SH-SY5Y (cell line): Measurements from ENCODE around the gene PALM.

Experiments
- GATA2 ChIP-seq: IDR thresholded peaks from 2 replicates; pipeline ENCODE4 v1.6.1; 2011; ENCODE audit warnings: mild to moderate bottlenecking, low read depth, low read length
- GATA3 ChIP-seq: IDR thresholded peaks from 2 replicates; pipeline ENCODE4 v1.6.1; 2011; ENCODE audit warnings: low read depth, mild to moderate bottlenecking, low read length, moderate library complexity

DNA sequence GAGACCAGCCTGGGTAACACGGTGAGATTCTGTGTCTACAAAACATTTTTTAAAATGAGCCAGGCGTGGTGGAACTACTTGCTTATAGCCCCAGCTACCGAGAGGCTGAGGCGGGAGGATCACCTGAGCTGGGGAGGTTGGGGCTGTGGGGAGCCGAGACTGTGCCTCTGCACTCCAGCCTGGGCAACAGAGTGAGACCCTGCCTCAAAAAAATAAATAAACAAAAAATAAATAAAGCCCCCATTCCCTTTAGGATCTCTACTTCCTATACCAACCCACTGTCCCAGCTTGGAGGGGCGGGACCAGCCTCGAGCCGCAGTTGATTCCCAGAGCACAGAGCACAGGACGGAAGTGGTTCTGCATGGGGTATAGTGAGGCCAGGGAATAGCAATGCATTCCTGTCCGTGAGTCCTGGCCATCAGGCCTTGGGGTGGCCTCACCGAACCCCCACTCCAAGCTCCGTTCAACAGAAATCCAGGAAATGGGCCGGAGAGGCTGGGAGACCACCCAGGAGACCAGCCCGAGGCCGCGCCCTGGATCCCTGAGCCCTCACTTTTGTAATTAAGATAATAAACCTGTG, 83.7 kb downstream of the PALM start:
- TF ChIP-seq GATA2 = no peak
- no peak for TF ChIP-seq GATA3
